Tongue (tissue), 2 donors: Measurements from ENCODE around the gene PDHX. TPM values are rescaled to one million over a fixed set of nuclear protein-coding genes. Genes with fewer than 3 reads are reported as not detected.
"Not testable (repeated sequence)": the region's sequence is repeated elsewhere in the genome, so short reads cannot be mapped to it uniquely, and the experiment has no call there.

Source experiments
- DNase-seq: peaks from one replicate; pipeline ENCODE4 v3.0.0-alpha.2; 2015
- total RNA-seq: library from RNA; depleted of rRNA; stranded (reverse); fragments of >200 nt; gene quantifications from one replicate; pipeline ENCODE4 v1.2.3, GENCODE V29; 2014

The PDHX gene
- total RNA-seq, 1 donor from 2014 or later, result 35.5 TPM

DNA sequence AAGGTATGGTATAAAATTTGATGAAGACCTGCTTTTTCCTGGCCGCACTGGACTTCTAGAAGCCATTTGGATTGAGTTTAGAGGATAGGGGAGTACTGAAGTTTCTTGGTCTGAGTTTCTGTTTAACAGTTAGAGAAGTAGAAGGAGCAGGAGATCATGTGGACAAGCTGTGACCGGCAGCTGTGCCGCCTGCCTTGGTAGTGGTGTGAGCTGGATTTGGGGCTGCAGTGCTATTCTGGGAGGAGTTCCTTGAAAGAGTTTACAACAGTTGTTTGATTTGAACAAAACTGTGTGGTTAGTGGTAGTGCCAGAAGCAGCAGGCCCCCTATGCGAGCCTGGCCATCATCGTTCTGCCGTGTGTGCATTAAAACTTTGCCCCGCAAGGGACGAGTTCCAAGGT lies 105.2 kb downstream of the PDHX start:
- peak; percentile 64 for DNase-seq

GRCh38 chr11:35023940-35024339 lies 107.5 kb downstream of the PDHX start:
- not testable (repeated sequence) for DNase-seq

GRCh38 chr11:35028007-35028406 lies 111.6 kb downstream of the PDHX start:
- DNase-seq, result not testable (repeated sequence)

DNA sequence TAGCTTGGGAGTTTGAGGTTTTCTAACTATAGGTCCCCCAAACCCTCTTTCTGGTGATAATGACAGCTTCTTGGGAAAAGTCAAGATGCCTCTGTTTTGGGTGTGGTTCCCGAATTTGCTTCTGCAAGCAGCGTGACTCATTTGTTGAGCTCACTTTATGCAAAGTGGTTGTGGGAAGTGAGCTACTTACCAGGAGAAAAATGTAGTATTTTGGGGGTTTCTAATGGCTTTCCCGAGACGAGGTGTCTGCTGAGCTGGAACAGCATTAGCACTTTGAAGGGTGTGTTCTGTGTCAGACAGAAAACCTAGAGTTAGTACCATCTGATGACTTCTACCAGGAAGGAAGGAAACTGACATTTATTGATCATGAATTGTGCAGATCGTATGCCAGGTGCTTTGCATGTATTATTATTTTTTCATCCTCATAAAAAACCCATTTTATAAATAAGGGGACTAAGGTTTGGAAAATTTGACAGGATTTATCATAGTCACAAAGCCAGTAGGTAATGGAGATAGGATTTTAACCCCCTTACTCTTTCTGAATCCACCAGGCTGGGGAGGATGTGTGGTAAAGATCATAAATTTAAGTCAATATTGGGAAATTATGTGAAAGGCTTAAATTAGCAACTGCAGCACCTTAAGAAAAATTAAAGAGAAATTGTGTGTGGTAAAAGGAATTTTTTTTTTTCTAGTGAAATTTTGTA lies 113.7 kb downstream of the PDHX start:
- no peak for DNase-seq

- DNase-seq, result no peak
These were observed 114.3 kb downstream of the PDHX start for GRCh38 chr11:35030716-35031213.

DNA sequence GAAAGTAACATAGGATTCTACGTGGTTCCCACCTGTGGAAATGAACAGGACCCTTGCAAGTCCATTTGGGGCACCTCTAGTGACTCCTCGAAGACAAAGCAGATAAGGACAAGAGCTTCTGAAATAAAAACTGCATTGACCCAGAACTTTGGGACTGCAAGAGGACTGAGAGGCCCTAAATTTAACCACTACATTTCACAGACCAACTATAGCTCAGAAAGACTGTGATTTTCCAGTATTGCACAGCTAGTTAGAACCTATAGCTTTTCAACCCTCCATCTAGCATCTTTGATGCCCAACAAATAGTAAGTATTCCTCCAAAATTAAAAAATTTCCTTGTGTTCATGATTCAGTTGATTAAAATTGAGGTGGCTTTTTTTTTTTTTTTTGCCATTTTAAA lies 114.9 kb downstream of the PDHX start:
- DNase-seq, result no peak

DNA sequence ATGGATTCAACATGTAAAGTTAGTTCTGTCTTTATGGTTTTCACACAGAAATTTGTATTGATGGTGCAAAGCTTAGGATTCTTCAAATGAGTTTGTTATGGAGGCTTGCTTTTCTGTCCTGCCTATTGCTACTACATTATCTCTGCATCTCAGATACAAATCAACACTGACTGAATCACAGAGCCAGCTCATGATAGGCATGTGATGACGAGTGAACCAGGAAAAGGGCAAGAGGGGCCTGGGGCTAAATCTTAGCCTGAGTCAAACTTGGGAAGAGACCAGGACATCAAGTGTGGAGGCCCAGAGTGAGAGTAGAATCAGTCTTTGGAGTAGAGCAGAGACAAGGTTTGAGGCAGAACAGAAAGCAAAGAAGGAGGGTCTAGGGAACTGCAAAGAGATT lies 115.4 kb downstream of the PDHX start:
- DNase-seq, result no peak

DNA sequence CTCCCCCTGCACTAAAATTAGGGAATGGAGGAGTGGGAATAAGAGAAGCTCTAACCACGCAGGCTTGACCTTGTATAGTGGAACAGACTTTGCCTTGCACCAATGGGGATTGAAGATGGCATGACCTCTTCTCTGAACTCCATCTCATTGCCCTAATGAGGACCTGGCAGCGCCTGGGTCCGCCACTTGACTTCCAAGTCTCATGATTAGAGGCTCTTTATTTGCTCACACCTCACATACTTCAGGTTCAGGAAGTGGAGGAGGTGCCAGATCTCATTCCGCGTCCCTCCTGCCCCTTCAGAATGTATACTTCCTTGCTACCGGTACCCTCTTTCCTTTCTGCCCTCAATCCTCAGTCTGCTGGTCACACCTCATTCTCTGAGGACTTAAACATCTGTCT lies 116.6 kb downstream of the PDHX start:
- no peak for DNase-seq

GRCh38 chr11:35034401-35034800 lies 118.0 kb downstream of the PDHX start:
- no peak for DNase-seq

- peak; percentile 53 for DNase-seq
These were observed 119.5 kb downstream of the PDHX start for GRCh38 chr11:35035894-35036408.

DNA sequence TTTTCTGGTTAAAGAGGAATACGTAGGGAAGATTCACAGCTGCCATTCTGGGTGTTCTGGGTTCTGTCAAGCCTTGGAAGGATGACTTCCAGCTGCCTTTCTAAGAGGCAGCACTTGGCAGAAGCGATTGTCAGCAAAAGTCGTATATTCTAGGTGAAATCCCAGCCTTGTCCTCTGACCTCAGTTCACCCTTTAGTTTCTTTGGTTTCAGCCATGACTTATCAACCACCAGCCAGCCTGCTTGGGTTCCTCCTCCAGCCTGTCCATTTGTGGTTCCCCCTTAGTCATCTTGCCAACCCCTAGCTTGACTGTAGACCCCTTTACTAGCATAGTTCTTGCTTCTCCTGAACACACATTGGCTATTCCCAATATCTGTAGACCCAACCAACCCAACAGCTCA lies 120.2 kb downstream of the PDHX start:
- peak; percentile 65 for DNase-seq

DNA sequence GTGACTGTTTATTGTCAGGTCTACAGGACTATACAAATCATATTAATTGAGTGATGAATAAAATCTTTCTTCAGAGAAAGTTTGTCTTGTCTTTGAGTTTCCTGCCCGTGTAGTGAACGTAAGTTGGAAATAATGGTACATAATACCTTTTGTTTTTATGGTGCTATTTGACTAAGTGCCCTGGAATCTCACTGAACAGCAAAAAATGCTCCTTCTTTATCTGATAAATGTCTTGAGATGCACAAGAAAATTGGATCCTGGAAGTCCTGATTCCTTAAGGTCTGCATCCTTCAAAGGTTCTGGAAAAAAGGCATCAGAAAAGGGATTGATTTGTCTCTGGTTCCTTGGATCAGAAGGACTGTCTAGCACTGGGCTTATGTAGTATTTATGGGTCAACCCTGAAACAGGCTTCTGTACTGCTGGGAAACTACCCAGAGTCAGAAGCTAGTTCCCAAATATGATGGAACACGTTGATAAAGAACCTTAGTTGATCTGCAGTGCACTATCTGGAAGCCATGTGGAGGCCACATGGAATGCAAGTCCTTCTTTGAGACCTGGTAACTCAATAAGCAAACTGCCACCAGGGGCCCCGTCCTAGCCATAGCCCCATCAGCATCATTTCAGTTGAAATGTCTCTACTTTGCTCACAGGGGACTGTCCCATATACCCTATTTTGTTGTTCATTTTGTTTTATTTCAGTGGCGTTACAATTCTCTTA lies 122.0 kb downstream of the PDHX start:
- no peak for DNase-seq

DNA sequence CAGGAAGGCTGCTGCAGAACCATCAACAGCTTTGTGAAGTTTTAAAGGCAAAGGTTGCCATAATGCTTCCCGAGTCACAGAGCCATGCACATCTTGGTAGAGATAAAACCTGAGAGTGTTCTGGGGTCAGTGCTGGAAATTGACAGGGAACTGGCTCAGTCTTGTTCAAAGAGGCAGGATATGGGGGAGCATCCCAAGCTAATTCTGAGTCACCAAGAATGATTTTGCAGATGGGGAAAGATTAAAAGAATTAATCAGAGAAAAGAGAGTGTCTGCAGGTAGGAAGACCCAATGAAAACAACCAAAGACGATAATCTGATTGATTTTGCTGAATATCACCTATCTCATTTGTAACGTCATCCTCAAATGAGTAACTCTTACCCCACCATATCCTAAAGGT lies 122.7 kb downstream of the PDHX start:
- DNase-seq, result no peak

- DNase-seq, result no peak
These were observed 124.0 kb downstream of the PDHX start for GRCh38 chr11:35040221-35040942.

DNA sequence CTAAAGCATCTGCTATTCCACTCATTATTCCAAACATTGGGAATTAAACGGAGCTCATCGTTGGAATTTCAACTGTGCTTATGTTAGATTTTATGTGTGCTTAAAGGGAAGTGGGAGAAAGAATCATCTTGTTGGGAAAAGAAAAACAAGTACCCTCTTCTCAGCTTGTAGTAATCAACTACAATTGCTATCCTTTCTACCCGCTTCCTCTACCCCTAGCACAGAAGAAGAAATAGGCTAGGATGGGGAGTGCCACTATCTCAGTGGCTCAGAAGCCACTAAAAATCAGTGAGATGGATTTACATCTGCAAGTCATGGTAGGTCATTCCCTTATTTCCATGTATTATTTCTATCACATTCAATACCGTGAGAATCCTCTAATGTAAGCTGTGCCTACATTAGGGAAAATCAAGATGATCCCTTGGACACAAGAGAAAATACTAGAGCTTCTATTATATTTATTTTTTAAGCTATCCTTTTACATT lies 124.7 kb downstream of the PDHX start:
- no peak for DNase-seq

GRCh38 chr11:35042224-35042623 lies 125.8 kb downstream of the PDHX start:
- no peak for DNase-seq

DNA sequence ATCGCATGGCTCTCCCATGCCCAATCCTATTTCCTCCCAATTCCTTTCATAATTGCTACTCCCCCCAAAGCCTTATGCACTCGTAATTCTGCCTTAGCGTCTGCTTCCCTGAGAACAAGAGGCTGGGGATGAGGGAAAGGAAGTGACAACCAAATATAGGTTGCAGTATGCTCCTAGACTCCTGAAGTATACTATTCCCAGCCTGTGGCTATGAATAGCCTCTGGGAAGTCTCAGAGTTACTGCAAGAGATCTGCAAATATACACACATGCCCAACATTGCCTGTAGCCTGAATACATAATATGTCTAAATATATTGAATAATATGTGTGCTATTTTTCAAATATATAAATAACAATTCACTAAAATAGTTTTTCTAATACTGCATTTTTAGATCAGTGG lies 126.5 kb downstream of the PDHX start:
- peak; percentile 52 for DNase-seq

DNA sequence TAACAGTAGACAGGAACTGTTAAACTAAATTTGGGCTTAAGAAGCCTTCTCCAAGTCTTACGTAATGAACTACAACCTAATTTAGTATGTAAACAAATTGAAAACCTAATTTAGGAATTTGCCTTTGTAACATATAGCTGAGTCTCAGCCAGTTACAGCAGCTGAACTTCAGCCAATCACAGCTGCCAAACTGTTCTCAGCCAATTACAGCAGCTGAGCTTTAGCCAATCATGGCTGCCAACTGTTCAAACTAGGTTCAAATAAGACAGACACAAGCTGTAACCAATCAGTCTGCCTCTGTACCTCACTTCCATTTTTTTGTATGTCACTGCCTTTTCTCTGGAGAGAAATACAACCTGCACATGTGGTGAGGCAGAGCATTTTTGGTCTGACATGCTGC lies 127.5 kb downstream of the PDHX start:
- DNase-seq, result peak; percentile 84

DNA sequence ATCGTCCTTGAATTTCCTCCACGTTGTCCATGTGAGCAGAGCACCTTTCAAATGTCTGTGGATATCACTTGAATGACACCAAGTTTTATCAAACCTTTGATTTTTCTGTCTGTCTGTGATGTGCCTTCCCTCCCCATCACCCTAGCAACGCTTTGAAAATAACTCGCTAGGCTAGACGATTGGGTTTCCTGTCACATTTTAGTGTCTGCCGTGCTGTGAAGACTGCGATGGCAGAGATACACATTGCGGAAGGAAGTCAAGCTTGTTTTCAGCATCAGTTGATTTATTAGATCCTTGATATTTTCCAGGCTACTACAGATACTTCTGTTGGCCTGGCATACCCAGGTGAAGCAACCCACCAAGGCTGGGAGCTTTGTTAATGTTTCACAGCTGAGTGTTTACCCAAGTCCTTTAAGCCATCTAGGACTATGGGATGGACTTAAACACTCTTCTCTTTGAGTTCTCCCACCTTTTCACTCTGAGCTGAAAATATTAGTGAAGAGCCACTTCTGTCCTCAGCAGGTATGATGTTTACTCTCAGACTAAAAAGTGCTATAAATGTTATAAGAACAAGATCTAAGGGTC lies 128.9 kb downstream of the PDHX start:
- DNase-seq, result no peak
